Measurements from ENCODE around the gene ARL1. TPM values are rescaled to one million over a fixed set of nuclear protein-coding genes. Genes with fewer than 3 reads are reported as not detected.
"Not testable (repeated sequence)": the region's sequence is repeated elsewhere in the genome, so short reads cannot be mapped to it uniquely, and the experiment has no call there.

Gene ARL1
- total RNA-seq, 1 experiment from 2014 or later: 76.0 TPM

- TF ChIP-seq ELF1 (IDR thresholded peaks at IDR 0.05; ENCODE audit: borderline replicate concordance, low read depth) (no peak), SIN3A (IDR thresholded peaks at IDR 0.05; ENCODE audit: low read depth) (no peak), CEBPB (IDR thresholded peaks at IDR 0.05; ENCODE audit: low read depth) (no peak), CBX3 (IDR thresholded peaks at IDR 0.05; ENCODE audit: low read depth) (no peak), MAX (IDR thresholded peaks at IDR 0.05) (no peak), YY1 (IDR thresholded peaks at IDR 0.05; ENCODE audit: extremely low read depth, insufficient replicate concordance, low read depth, low read length) (no peak), EZH2phosphoT487 (IDR thresholded peaks at IDR 0.05; ENCODE audit: borderline replicate concordance) (no peak)
Observed at GRCh38 chr12:101407049-101407435, 530 bp downstream of the ARL1 start (continued).

GRCh38 chr12:101391181-101391580 lies 16.4 kb downstream of the ARL1 start:
- POLR2A ChIA-PET; H4K20me1 ChIP-seq (ENCODE audit: insufficient read depth); H3K27ac ChIP-seq (ENCODE audit: low read depth, low read length); H3K27me3 ChIP-seq (ENCODE audit: insufficient read depth, low read length); H3K9ac ChIP-seq (ENCODE audit: low read length); H3K9me2 ChIP-seq (ENCODE audit: insufficient read depth); H3K4me3 ChIP-seq (replicated peaks in 1 of 2; ENCODE audit: low read depth in 1 of 2, low read length in 2 of 2); DNase-seq (ENCODE audit: low read depth, low spot score); H3K4me2 ChIP-seq (ENCODE audit: low read length); RAD21 ChIA-PET (ENCODE audit: low non-redundant PET in 1 of 2, low total read pairs in 2 of 2, uncharacterized antibody in 2 of 2, unreplicated experiment in 2 of 2); CTCF ChIA-PET; H3K79me2 ChIP-seq (ENCODE audit: insufficient read depth, low read length); ATAC-seq; intact Hi-C loops (cut with micrococcal nuclease); H2AFZ ChIP-seq (ENCODE audit: low read depth, low read length, poor library complexity, severe bottlenecking); H3K4me1 ChIP-seq (ENCODE audit: control insufficient read depth in 1 of 2, insufficient read depth in 2 of 2, low read length in 2 of 2); H3K9me3 ChIP-seq (ENCODE audit: control insufficient read depth in 1 of 2, insufficient read depth in 1 of 2, low read depth in 1 of 2, low read length in 2 of 2); BruUV-seq (replicated peaks): not testable (repeated sequence)
- H3K36me3 ChIP-seq (ENCODE audit: control insufficient read depth in 1 of 2, insufficient read depth in 2 of 2, low read length in 2 of 2): peaks cover 19 to 28% of the 10 kb centered on the region in 2 experiments

GRCh38 chr12:101379149-101379548 lies 28.4 kb downstream of the ARL1 start:
- intact Hi-C loops (cut with micrococcal nuclease): no loop called here
- RAD21 ChIA-PET (ENCODE audit: low non-redundant PET in 1 of 2, low total read pairs in 2 of 2, uncharacterized antibody in 2 of 2, unreplicated experiment in 2 of 2): no interaction called here
- no TSS peak for BruUV-seq (replicated peaks)
- Histone ChIP-seq H3K4me3 (replicated peaks in 1 of 2; ENCODE audit: low read depth in 1 of 2, low read length in 2 of 2) (no peak overlapping the region), H3K4me2 (ENCODE audit: low read length) (no peak overlapping the region), H3K79me2 (ENCODE audit: insufficient read depth, low read length) (no peaks in the 10 kb centered on the region), H3K9ac (ENCODE audit: low read length) (no peak overlapping the region), H2AFZ (ENCODE audit: low read depth, low read length, poor library complexity, severe bottlenecking) (no peak overlapping the region), H3K27ac (ENCODE audit: low read depth, low read length) (no peak overlapping the region), H3K27me3 (ENCODE audit: insufficient read depth, low read length) (no peaks in the 10 kb centered on the region), H4K20me1 (ENCODE audit: insufficient read depth) (no peaks in the 10 kb centered on the region), H3K4me1 (ENCODE audit: control insufficient read depth in 1 of 2, insufficient read depth in 2 of 2, low read length in 2 of 2) (no peaks in the 10 kb centered on the region), H3K9me3 (ENCODE audit: control insufficient read depth in 1 of 2, insufficient read depth in 1 of 2, low read depth in 1 of 2, low read length in 2 of 2) (no peaks in the 10 kb centered on the region), H3K9me2 (ENCODE audit: insufficient read depth) (no peaks in the 10 kb centered on the region), H3K36me3 (ENCODE audit: control insufficient read depth in 1 of 2, insufficient read depth in 2 of 2, low read length in 2 of 2) (peaks cover 20 to 54% of the 10 kb centered on the region in 2 experiments; a peak in 3 of 4 replicates)
- TF ChIP-seq CTCF (IDR thresholded peaks at IDR 0.05 in 2 of 3, conservative IDR thresholded peaks at IDR 0.05 in 1 of 3; ENCODE audit: borderline replicate concordance in 1 of 3, insufficient read depth in 1 of 3, low read depth in 2 of 3, low read length in 2 of 3) (no peak), POLR2AphosphoS5 (IDR thresholded peaks at IDR 0.05; ENCODE audit: low read depth, low read length) (no peak), POLR2A (IDR thresholded peaks at IDR 0.05; ENCODE audit: borderline replicate concordance, extremely low read depth, insufficient read depth, insufficient read length) (no peak), CEBPB (IDR thresholded peaks at IDR 0.05; ENCODE audit: low read depth) (no peak), ZBTB33 (IDR thresholded peaks at IDR 0.05; ENCODE audit: extremely low read depth, insufficient replicate concordance, low read length) (no peak)
- DNase-seq (ENCODE audit: low read depth, low spot score) (no peak), ATAC-seq (no peak)
- CTCF ChIA-PET: no interaction called here
- POLR2A ChIA-PET: no interaction called here
